ENCODE measurements around the gene PGD. TPM values are rescaled to one million over a fixed set of nuclear protein-coding genes. Genes with fewer than 3 reads are reported as not detected.
A peak's percentile ranks its signal among the peaks of the same experiment; 100 is the strongest.

PGD gene
- total and polyA plus RNA-seq, 2 experiments from 2014 or later, result 174 to 305 TPM

DNA sequence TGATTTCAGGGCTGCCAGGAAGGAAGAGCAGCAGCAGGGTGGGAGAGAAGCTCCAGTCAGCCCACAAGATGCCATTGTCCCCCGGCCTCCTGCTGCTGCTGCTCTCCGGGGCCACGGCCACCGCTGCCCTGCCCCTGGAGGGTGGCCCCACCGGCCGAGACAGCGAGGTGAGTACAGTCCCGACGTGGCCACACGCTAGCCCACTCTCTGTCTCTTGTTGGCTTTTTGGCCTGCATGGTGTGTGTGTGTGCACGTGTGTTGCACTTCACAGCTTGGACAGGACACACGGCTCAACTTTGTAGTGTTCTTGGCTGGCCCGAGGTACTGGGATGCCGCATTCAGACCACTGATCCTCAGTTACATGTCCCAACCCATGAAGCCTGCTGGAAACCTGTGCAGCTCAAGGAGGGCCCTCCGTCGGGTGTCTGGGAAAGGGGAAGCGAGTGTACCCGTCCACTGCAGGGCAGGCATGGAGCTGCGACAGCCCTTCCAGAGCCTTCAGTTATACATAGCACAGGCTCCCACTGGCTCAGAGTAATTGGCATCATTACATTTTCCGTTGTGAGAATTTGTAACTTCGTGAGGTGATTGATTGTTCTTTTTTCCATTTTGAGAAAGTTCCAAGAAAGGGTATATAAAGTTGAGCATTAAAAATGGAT is 51.4 kb downstream of the PGD start:
- Mint-ChIP-seq H3K4me3 (no peak overlapping the region; the same call in 2 of the 3 replicates), H3K27me3 (ENCODE audit: insufficient read depth, low read depth, poor library complexity) (no peaks in the 10 kb centered on the region), H3K4me1 (peaks cover 24% of the 10 kb centered on the region), H3K36me3 (ENCODE audit: low read depth) (peaks cover 10% of the 10 kb centered on the region; the same call in 2 of the 3 replicates), H3K27ac (no peak overlapping the region; the same call in 1 of the 2 replicates), H3K9me3 (peaks cover 2% of the 10 kb centered on the region; the same call in 1 of the 3 replicates)
- Histone ChIP-seq H3K4me3 (no peak overlapping the region), H3K27ac (ENCODE audit: low read depth) (0 out of 2 replicates have a peak overlapping the region, but pooled peaks have one; percentile 4), H3K4me1 (ENCODE audit: insufficient read depth) (peaks cover 19% of the 10 kb centered on the region), H4K20me1 (replicated peaks; ENCODE audit: insufficient read depth) (no peaks in the 10 kb centered on the region), H3K27me3 (ENCODE audit: insufficient read depth) (no peaks in the 10 kb centered on the region), H3K36me3 (ENCODE audit: insufficient read depth) (no peaks in the 10 kb centered on the region), H3K4me2 (no peak overlapping the region; the same call in 1 of the 2 replicates), H3K9me2 (ENCODE audit: insufficient read depth) (no peaks in the 10 kb centered on the region), H3F3A (replicated peaks; ENCODE audit: low read depth) (0 out of 2 replicates have a peak, but pooled peaks cover 7% of the 10 kb centered on the region), H3K79me2 (replicated peaks; ENCODE audit: insufficient read depth) (no peaks in the 10 kb centered on the region), H2AFZ (no peak overlapping the region)
- ATAC-seq (peak; percentile 31), DNase-seq (ENCODE audit: low spot score) (no peak)
- no peak for TF ChIP-seq JUNB (IDR thresholded peaks at IDR 0.05; ENCODE audit: unreplicated experiment)
- TF ChIP-seq ZNF331 (CRISPR knock-in tag; IDR thresholded peaks at IDR 0.05; ENCODE audit: low read depth), result no peak
- TF ChIP-seq EZH2phosphoT487 (IDR thresholded peaks at IDR 0.05; ENCODE audit: unreplicated experiment), result no peak
- TF ChIP-seq, protein P1, sequence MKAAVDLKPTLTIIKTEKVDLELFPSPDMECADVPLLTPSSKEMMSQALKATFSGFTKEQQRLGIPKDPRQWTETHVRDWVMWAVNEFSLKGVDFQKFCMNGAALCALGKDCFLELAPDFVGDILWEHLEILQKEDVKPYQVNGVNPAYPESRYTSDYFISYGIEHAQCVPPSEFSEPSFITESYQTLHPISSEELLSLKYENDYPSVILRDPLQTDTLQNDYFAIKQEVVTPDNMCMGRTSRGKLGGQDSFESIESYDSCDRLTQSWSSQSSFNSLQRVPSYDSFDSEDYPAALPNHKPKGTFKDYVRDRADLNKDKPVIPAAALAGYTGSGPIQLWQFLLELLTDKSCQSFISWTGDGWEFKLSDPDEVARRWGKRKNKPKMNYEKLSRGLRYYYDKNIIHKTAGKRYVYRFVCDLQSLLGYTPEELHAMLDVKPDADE (IDR thresholded peaks at IDR 0.05), result no peak
- TF ChIP-seq CREB1 (CRISPR knock-in tag; IDR thresholded peaks at IDR 0.05; ENCODE audit: low read depth), result no peak
- TF ChIP-seq STAT1 (IDR thresholded peaks at IDR 0.05; ENCODE audit: unreplicated experiment), result no peak
- TF ChIP-seq, protein P2, sequence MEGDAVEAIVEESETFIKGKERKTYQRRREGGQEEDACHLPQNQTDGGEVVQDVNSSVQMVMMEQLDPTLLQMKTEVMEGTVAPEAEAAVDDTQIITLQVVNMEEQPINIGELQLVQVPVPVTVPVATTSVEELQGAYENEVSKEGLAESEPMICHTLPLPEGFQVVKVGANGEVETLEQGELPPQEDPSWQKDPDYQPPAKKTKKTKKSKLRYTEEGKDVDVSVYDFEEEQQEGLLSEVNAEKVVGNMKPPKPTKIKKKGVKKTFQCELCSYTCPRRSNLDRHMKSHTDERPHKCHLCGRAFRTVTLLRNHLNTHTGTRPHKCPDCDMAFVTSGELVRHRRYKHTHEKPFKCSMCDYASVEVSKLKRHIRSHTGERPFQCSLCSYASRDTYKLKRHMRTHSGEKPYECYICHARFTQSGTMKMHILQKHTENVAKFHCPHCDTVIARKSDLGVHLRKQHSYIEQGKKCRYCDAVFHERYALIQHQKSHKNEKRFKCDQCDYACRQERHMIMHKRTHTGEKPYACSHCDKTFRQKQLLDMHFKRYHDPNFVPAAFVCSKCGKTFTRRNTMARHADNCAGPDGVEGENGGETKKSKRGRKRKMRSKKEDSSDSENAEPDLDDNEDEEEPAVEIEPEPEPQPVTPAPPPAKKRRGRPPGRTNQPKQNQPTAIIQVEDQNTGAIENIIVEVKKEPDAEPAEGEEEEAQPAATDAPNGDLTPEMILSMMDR (conservative IDR thresholded peaks at IDR 0.05; ENCODE audit: low read depth in 2 of 2), result no peak
- TF ChIP-seq, protein P3, sequence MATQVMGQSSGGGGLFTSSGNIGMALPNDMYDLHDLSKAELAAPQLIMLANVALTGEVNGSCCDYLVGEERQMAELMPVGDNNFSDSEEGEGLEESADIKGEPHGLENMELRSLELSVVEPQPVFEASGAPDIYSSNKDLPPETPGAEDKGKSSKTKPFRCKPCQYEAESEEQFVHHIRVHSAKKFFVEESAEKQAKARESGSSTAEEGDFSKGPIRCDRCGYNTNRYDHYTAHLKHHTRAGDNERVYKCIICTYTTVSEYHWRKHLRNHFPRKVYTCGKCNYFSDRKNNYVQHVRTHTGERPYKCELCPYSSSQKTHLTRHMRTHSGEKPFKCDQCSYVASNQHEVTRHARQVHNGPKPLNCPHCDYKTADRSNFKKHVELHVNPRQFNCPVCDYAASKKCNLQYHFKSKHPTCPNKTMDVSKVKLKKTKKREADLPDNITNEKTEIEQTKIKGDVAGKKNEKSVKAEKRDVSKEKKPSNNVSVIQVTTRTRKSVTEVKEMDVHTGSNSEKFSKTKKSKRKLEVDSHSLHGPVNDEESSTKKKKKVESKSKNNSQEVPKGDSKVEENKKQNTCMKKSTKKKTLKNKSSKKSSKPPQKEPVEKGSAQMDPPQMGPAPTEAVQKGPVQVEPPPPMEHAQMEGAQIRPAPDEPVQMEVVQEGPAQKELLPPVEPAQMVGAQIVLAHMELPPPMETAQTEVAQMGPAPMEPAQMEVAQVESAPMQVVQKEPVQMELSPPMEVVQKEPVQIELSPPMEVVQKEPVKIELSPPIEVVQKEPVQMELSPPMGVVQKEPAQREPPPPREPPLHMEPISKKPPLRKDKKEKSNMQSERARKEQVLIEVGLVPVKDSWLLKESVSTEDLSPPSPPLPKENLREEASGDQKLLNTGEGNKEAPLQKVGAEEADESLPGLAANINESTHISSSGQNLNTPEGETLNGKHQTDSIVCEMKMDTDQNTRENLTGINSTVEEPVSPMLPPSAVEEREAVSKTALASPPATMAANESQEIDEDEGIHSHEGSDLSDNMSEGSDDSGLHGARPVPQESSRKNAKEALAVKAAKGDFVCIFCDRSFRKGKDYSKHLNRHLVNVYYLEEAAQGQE (IDR thresholded peaks at IDR 0.05; ENCODE audit: unreplicated experiment), result no peak
- TF ChIP-seq ZNF114 (CRISPR knock-in tag; IDR thresholded peaks at IDR 0.05), result no peak
- TF ChIP-seq EZH2 (IDR thresholded peaks at IDR 0.05; ENCODE audit: low read depth, unreplicated experiment), result no peak
- no peak for TF ChIP-seq NANOG (IDR thresholded peaks at IDR 0.05; ENCODE audit: borderline replicate concordance)
- TF ChIP-seq, protein P4, sequence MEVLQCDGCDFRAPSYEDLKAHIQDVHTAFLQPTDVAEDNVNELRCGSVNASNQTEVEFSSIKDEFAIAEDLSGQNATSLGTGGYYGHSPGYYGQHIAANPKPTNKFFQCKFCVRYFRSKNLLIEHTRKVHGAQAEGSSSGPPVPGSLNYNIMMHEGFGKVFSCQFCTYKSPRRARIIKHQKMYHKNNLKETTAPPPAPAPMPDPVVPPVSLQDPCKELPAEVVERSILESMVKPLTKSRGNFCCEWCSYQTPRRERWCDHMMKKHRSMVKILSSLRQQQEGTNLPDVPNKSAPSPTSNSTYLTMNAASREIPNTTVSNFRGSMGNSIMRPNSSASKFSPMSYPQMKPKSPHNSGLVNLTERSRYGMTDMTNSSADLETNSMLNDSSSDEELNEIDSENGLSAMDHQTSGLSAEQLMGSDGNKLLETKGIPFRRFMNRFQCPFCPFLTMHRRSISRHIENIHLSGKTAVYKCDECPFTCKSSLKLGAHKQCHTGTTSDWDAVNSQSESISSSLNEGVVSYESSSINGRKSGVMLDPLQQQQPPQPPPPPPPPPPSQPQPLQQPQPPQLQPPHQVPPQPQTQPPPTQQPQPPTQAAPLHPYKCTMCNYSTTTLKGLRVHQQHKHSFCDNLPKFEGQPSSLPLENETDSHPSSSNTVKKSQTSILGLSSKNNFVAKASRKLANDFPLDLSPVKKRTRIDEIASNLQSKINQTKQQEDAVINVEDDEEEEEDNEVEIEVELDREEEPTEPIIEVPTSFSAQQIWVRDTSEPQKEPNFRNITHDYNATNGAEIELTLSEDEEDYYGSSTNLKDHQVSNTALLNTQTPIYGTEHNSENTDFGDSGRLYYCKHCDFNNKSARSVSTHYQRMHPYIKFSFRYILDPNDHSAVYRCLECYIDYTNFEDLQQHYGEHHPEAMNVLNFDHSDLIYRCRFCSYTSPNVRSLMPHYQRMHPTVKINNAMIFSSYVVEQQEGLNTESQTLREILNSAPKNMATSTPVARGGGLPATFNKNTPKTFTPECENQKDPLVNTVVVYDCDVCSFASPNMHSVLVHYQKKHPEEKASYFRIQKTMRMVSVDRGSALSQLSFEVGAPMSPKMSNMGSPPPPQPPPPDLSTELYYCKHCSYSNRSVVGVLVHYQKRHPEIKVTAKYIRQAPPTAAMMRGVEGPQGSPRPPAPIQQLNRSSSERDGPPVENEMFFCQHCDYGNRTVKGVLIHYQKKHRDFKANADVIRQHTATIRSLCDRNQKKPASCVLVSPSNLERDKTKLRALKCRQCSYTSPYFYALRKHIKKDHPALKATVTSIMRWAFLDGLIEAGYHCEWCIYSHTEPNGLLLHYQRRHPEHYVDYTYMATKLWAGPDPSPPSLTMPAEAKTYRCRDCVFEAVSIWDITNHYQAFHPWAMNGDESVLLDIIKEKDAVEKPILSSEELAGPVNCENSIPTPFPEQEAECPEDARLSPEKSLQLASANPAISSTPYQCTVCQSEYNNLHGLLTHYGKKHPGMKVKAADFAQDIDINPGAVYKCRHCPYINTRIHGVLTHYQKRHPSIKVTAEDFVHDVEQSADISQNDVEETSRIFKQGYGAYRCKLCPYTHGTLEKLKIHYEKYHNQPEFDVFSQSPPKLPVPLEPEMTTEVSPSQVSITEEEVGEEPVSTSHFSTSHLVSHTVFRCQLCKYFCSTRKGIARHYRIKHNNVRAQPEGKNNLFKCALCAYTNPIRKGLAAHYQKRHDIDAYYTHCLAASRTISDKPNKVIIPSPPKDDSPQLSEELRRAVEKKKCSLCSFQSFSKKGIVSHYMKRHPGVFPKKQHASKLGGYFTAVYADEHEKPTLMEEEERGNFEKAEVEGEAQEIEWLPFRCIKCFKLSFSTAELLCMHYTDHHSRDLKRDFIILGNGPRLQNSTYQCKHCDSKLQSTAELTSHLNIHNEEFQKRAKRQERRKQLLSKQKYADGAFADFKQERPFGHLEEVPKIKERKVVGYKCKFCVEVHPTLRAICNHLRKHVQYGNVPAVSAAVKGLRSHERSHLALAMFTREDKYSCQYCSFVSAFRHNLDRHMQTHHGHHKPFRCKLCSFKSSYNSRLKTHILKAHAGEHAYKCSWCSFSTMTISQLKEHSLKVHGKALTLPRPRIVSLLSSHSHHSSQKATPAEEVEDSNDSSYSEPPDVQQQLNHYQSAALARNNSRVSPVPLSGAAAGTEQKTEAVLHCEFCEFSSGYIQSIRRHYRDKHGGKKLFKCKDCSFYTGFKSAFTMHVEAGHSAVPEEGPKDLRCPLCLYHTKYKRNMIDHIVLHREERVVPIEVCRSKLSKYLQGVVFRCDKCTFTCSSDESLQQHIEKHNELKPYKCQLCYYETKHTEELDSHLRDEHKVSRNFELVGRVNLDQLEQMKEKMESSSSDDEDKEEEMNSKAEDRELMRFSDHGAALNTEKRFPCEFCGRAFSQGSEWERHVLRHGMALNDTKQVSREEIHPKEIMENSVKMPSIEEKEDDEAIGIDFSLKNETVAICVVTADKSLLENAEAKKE (CRISPR knock-in tag; IDR thresholded peaks at IDR 0.05), result no peak
- no peak for TF ChIP-seq POLR2AphosphoS5 (IDR thresholded peaks at IDR 0.05; ENCODE audit: low read depth)

Measured in GM23338 (cell line).